HEK293T (cell line): ENCODE data around the gene PCDHGB6.
A peak's percentile ranks its signal among the peaks of the same experiment; 100 is the strongest.
"Not testable (repeated sequence)": the region's sequence is repeated elsewhere in the genome, so short reads cannot be mapped to it uniquely, and the experiment has no call there.

Experiments used
- CTCF ChIA-PET: fragments of 350-600 bp; formaldehyde crosslinking; extraction: SDS; loops from one replicate; lab custom pipeline; 2021; ENCODE audit warnings: antibody characterized with exemption, inconsistent platforms; lab: Yijun Ruan, JAX
- POLR2A ChIA-PET: fragments of 350-600 bp; formaldehyde crosslinking; extraction: SDS; loops from one replicate; lab custom pipeline; 2020; ENCODE audit warnings: antibody characterized with exemption, inconsistent platforms; lab: Yijun Ruan, JAX
- DNase-seq: peaks from one replicate; pipeline ENCODE4 v3.0.0; 2012; ENCODE audit warnings: mixed read lengths; ENCODE audit errors: extremely low spot score
- ARNT ChIP-seq: fragments of 450-650 bp; IDR thresholded peaks from 2 replicates; pipeline ENCODE4 v1.6.1; 2017; ENCODE audit warnings: mild to moderate bottlenecking
- BHLHE40 ChIP-seq: fragments of 450-650 bp; IDR thresholded peaks from 2 replicates; pipeline ENCODE4 v1.6.1; 2016; ENCODE audit warnings: mild to moderate bottlenecking, moderate library complexity, borderline replicate concordance
- CTBP1 ChIP-seq: fragments of 450-650 bp; IDR thresholded peaks from 2 replicates; pipeline ENCODE4 v1.6.1; 2016; ENCODE audit warnings: borderline replicate concordance
- ELF4 ChIP-seq: fragments of 450-650 bp; IDR thresholded peaks from 2 replicates; pipeline ENCODE4 v1.6.1; 2017; ENCODE audit warnings: antibody characterized with exemption
- FOXA1 ChIP-seq: fragments of 450-650 bp; IDR thresholded peaks from 2 replicates; pipeline ENCODE4 v1.6.1; 2016; ENCODE audit warnings: mild to moderate bottlenecking
- FOXK2 ChIP-seq: fragments of 450-650 bp; IDR thresholded peaks from 2 replicates; pipeline ENCODE4 v1.6.1; 2016; ENCODE audit warnings: mild to moderate bottlenecking
- FOXM1 ChIP-seq: fragments of 450-650 bp; IDR thresholded peaks from 2 replicates; pipeline ENCODE4 v1.6.1; 2017; ENCODE audit warnings: mild to moderate bottlenecking, borderline replicate concordance
- HDGF ChIP-seq: fragments of 450-650 bp; IDR thresholded peaks from 2 replicates; pipeline ENCODE4 v1.6.1; 2017; ENCODE audit warnings: antibody characterized with exemption, borderline replicate concordance
- L3MBTL2 ChIP-seq: fragments of 450-650 bp; conservative IDR thresholded peaks from 2 replicates; pipeline ENCODE4 v1.6.1; 2016; ENCODE audit warnings: mild to moderate bottlenecking
- LEF1 ChIP-seq: fragments of 450-650 bp; IDR thresholded peaks from 2 replicates; pipeline ENCODE4 v1.6.1; 2017; ENCODE audit warnings: mild to moderate bottlenecking, borderline replicate concordance
- NFRKB ChIP-seq: fragments of 450-650 bp; IDR thresholded peaks from 2 replicates; pipeline ENCODE4 v1.6.1; 2016; ENCODE audit warnings: mild to moderate bottlenecking, moderate library complexity
- PKNOX1 ChIP-seq: fragments of 450-650 bp; IDR thresholded peaks from 2 replicates; pipeline ENCODE4 v1.6.1; 2016
- SP1 ChIP-seq: fragments of 450-650 bp; IDR thresholded peaks from 2 replicates; pipeline ENCODE4 v1.6.1; 2017
- SUZ12 ChIP-seq: fragments of 450-650 bp; IDR thresholded peaks from 2 replicates; pipeline ENCODE4 v1.6.1; 2016; ENCODE audit warnings: mild to moderate bottlenecking
- TARDBP ChIP-seq: fragments of 450-650 bp; IDR thresholded peaks from 2 replicates; pipeline ENCODE4 v1.6.1; 2016
- ZNF384 ChIP-seq: fragments of 450-650 bp; IDR thresholded peaks from 2 replicates; pipeline ENCODE4 v1.6.1; 2016

PCDHGB6 gene

GRCh38 chr5:141366016-141366896 lies 41.6 kb upstream of the PCDHGB6 start:
- ChIA-PET CTCF (no interaction called here), POLR2A (no interaction called here)
- no peak for DNase-seq
- TF ChIP-seq TARDBP, result no peak
- TF ChIP-seq BHLHE40, result no peak
- TF ChIP-seq L3MBTL2, result no peak
- no peak for TF ChIP-seq FOXA1
- TF ChIP-seq ARNT, result no peak
- TF ChIP-seq ELF4, result no peak
- TF ChIP-seq PKNOX1, result no peak
- TF ChIP-seq HDGF, result no peak
- TF ChIP-seq FOXK2, result no peak
- no peak for TF ChIP-seq ZNF384
- no peak for TF ChIP-seq CTBP1

GRCh38 chr5:141369994-141370848 lies 37.6 kb upstream of the PCDHGB6 start, which contains the start of gene PCDHGB3:
Gene PCDHGB3 (plus strand): TSS chr5:141370242. CDS start chr5:141370395, 153 bp downstream.
- TF ChIP-seq SP1 (no peak), HDGF (no peak), PKNOX1 (no peak), ARNT (no peak), TARDBP (no peak), ELF4 (no peak), FOXM1 (no peak)
- ChIA-PET CTCF (interaction anchor here (0.6 to 1.7 kb wide), 4 partner anchors 51 to 194 kb away, joined by 3 to 6 read pairs (median 4); partner anchors contain the start of gene PCDHGA11), POLR2A (no interaction called here)
- DNase-seq, result peak; percentile 48

GRCh38 chr5:141371572-141372475 lies 36.0 kb upstream of the PCDHGB6 start:
- ChIA-PET CTCF (no interaction called here), POLR2A (no interaction called here)
- no peak for TF ChIP-seq SP1
- TF ChIP-seq FOXK2, result no peak
- TF ChIP-seq L3MBTL2, result no peak
- TF ChIP-seq PKNOX1, result no peak
- TF ChIP-seq TARDBP, result no peak
- DNase-seq, result no peak

- ChIA-PET POLR2A (no interaction called here), CTCF (interaction anchor here (0.7 to 0.9 kb wide), 3 partner anchors 9 to 194 kb away, joined by 3 to 4 read pairs (median 3); partner anchors contain the start of gene PCDHGA7)
- peak; percentile 15 for DNase-seq
- no peak for TF ChIP-seq CTBP1
- no peak for TF ChIP-seq FOXM1
- no peak for TF ChIP-seq ZNF384
- TF ChIP-seq ARNT, result no peak
- no peak for TF ChIP-seq NFRKB
- no peak for TF ChIP-seq TARDBP
- TF ChIP-seq BHLHE40, result no peak
- no peak for TF ChIP-seq HDGF
These were observed 34.0 kb upstream of the PCDHGB6 start, which contains the start of gene PCDHGA6 for GRCh38 chr5:141373673-141374317. Gene PCDHGA6 (plus strand): TSS chr5:141373891. CDS start chr5:141374084, 193 bp downstream.

GRCh38 chr5:141374627-141375026 lies 33.2 kb upstream of the PCDHGB6 start:
- ChIA-PET CTCF (interaction anchor here (0.7 to 0.8 kb wide), 2 partner anchors 8 to 193 kb away, joined by 3 to 4 read pairs; partner anchors contain the start of gene PCDHGA7), POLR2A (no interaction called here)
- no peak for DNase-seq
- TF ChIP-seq FOXK2, result no peak
- TF ChIP-seq L3MBTL2, result no peak
- TF ChIP-seq ARNT, result no peak
- no peak for TF ChIP-seq LEF1
- no peak for TF ChIP-seq FOXA1
- no peak for TF ChIP-seq NFRKB
- TF ChIP-seq BHLHE40, result no peak
- TF ChIP-seq FOXM1, result no peak
- TF ChIP-seq CTBP1, result no peak
- no peak for TF ChIP-seq TARDBP
- no peak for TF ChIP-seq SUZ12
- TF ChIP-seq ZNF384, result no peak
- TF ChIP-seq ELF4, result no peak

- CTCF ChIA-PET, DNase-seq, POLR2A ChIA-PET: not testable (repeated sequence)
These were observed 32.2 kb upstream of the PCDHGB6 start for GRCh38 chr5:141375444-141376155.
